Astrocyte (in vitro differentiated cells and primary cell): Measurements from ENCODE around the gene PRKCE. TPM values are rescaled to one million over a fixed set of nuclear protein-coding genes. Genes with fewer than 3 reads are reported as not detected.

Source experiments
- DNase-seq: peaks from one replicate; pipeline ENCODE4 v3.0.0-alpha.2; 2010; ENCODE audit warnings: low read depth
- FAIRE-seq: peaks from 2 replicates; lab custom pipeline; 2011; peaks lifted over from hg19 to GRCh38; lab: Jason Lieb, UNC
- H2AFZ ChIP-seq: 2 replicates; pipeline ENCODE4 v1.6.0; 2012; ENCODE audit warnings: low read depth, low read length, inconsistent platforms
- H3K27ac ChIP-seq: 2 replicates; pipeline ENCODE4 v1.5.1; 2011; ENCODE audit warnings: low read depth, low read length, inconsistent platforms
- H3K27me3 ChIP-seq: 2 replicates; pipeline ENCODE4 v1.6.0; 2011; ENCODE audit warnings: low read length, inconsistent platforms; ENCODE audit not compliant: insufficient read depth
- H3K36me3 ChIP-seq: 2 replicates; pipeline ENCODE4 v1.5.1; 2011; ENCODE audit warnings: low read length, inconsistent platforms; ENCODE audit not compliant: insufficient read depth
- H3K4me1 ChIP-seq: 2 replicates; pipeline ENCODE4 v1.5.1; 2011; ENCODE audit warnings: low read length, inconsistent platforms; ENCODE audit not compliant: insufficient read depth
- H3K4me2 ChIP-seq: 2 replicates; pipeline ENCODE4 v1.6.0; 2012; ENCODE audit warnings: low read length, inconsistent platforms
- H3K4me3 ChIP-seq: 2 replicates; pipeline ENCODE4 v1.5.1; 2011; ENCODE audit warnings: low read depth, mild to moderate bottlenecking, low read length, inconsistent platforms; ENCODE audit not compliant: insufficient read depth
- H3K79me2 ChIP-seq: 2 replicates; pipeline ENCODE4 v1.6.0; 2012; ENCODE audit warnings: mild to moderate bottlenecking, low read length, inconsistent platforms; ENCODE audit not compliant: insufficient read depth
- H3K9ac ChIP-seq: 2 replicates; pipeline ENCODE4 v1.6.0; 2012; ENCODE audit warnings: mild to moderate bottlenecking, low read length, inconsistent platforms
- H3K9me3 ChIP-seq: 2 replicates; pipeline ENCODE4 v1.5.1; 2012; ENCODE audit warnings: low read depth, mild to moderate bottlenecking, low read length, inconsistent platforms; ENCODE audit not compliant: insufficient read depth
- H4K20me1 ChIP-seq: 2 replicates; pipeline ENCODE4 v1.6.0; 2012; ENCODE audit warnings: low read length, inconsistent platforms; ENCODE audit not compliant: insufficient read depth
- H3K27ac Mint-ChIP-seq: one replicate; pipeline ENCODE4 v1.8.0; 2021; ENCODE audit warnings: mild to moderate bottlenecking, mixed read lengths; ENCODE audit not compliant: unreplicated experiment
- H3K27me3 Mint-ChIP-seq: one replicate; pipeline ENCODE4 v1.8.0; 2021; ENCODE audit warnings: low read depth, mixed read lengths; ENCODE audit not compliant: unreplicated experiment
- H3K36me3 Mint-ChIP-seq: one replicate; pipeline ENCODE4 v1.8.0; 2021; ENCODE audit warnings: low read depth, mixed read lengths; ENCODE audit not compliant: unreplicated experiment
- H3K4me1 Mint-ChIP-seq: one replicate; pipeline ENCODE4 v1.8.0; 2021; ENCODE audit warnings: low read depth, mixed read lengths; ENCODE audit not compliant: unreplicated experiment
- H3K4me3 Mint-ChIP-seq: one replicate; pipeline ENCODE4 v1.8.0; 2021; ENCODE audit warnings: mild to moderate bottlenecking, moderate library complexity, mixed read lengths; ENCODE audit not compliant: unreplicated experiment
- H3K9me3 Mint-ChIP-seq: one replicate; pipeline ENCODE4 v1.8.0; 2021; ENCODE audit warnings: mild to moderate bottlenecking, mixed read lengths; ENCODE audit not compliant: unreplicated experiment
- EZH2 ChIP-seq: IDR thresholded peaks from 2 replicates; pipeline ENCODE4 v1.6.1; 2012; ENCODE audit warnings: mild to moderate bottlenecking, low read length, inconsistent platforms; ENCODE audit not compliant: insufficient read depth
- total RNA-seq: library from RNA; stranded (reverse); gene quantifications from 2 replicates; pipeline ENCODE4 v1.2.1, GENCODE V29; 2021
- TF ChIP-seq, protein P1 (sequence below): IDR thresholded peaks from 2 replicates; pipeline ENCODE4 v1.5.1; 2011; ENCODE audit warnings: low read depth, mild to moderate bottlenecking, inconsistent platforms, low read length, moderate library complexity; ENCODE audit not compliant: insufficient read depth

Gene PRKCE
- total RNA-seq, 1 donor from 2014 or later, result 12.8 TPM

DNA sequence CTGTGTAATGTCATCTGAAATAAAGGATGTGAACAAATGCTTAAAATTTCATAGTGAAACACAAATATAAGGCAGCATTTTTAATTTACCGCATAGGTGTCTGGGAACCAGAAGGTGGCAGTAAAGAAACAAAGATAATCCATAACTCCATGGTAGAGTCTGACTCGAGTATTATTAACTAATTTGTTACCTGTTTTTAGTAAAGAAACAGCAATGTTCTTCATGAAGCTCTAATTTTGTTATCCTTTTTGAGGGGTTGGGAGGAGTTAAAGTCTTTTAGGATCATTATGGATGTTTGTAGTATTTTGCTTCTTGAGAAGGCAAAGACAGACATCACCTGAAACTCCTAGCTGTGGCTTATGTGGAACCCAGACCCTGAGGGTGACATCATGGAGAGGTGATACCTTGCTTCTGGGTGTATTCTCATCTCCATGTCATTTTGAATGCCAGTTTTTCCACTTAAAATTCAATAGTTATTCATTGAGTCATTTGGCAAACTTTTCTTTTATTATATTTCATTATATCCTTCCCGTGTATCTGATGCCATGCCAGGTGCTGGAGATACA, 359.5 kb downstream of the PRKCE start:
- DNase-seq, result no peak
- Histone ChIP-seq H3K79me2 (no peaks in the 10 kb centered on the region), H4K20me1 (no peaks in the 10 kb centered on the region), H3K4me2 (no peak overlapping the region), H3K4me3 (no peak overlapping the region), H3K36me3 (no peaks in the 10 kb centered on the region), H3K9me3 (no peaks in the 10 kb centered on the region), H3K27me3 (no peaks in the 10 kb centered on the region), H3K9ac (no peak overlapping the region), H3K4me1 (peaks cover 19% of the 10 kb centered on the region), H3K27ac (no peak overlapping the region), H2AFZ (no peak overlapping the region)
- peaks cover 11% of the 10 kb centered on the region for H3K36me3 Mint-ChIP-seq
- peaks cover 4% of the 10 kb centered on the region for H3K27me3 Mint-ChIP-seq
- TF ChIP-seq EZH2, result no peak
- TF ChIP-seq, protein P1, sequence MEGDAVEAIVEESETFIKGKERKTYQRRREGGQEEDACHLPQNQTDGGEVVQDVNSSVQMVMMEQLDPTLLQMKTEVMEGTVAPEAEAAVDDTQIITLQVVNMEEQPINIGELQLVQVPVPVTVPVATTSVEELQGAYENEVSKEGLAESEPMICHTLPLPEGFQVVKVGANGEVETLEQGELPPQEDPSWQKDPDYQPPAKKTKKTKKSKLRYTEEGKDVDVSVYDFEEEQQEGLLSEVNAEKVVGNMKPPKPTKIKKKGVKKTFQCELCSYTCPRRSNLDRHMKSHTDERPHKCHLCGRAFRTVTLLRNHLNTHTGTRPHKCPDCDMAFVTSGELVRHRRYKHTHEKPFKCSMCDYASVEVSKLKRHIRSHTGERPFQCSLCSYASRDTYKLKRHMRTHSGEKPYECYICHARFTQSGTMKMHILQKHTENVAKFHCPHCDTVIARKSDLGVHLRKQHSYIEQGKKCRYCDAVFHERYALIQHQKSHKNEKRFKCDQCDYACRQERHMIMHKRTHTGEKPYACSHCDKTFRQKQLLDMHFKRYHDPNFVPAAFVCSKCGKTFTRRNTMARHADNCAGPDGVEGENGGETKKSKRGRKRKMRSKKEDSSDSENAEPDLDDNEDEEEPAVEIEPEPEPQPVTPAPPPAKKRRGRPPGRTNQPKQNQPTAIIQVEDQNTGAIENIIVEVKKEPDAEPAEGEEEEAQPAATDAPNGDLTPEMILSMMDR, result peak; percentile 82
- no peak overlapping the region for H3K4me3 Mint-ChIP-seq
- H3K4me1 Mint-ChIP-seq, result peaks cover 28% of the 10 kb centered on the region
- no peaks in the 10 kb centered on the region for H3K9me3 Mint-ChIP-seq
- no peak overlapping the region for H3K27ac Mint-ChIP-seq
- FAIRE-seq, result peak; percentile 65

DNA sequence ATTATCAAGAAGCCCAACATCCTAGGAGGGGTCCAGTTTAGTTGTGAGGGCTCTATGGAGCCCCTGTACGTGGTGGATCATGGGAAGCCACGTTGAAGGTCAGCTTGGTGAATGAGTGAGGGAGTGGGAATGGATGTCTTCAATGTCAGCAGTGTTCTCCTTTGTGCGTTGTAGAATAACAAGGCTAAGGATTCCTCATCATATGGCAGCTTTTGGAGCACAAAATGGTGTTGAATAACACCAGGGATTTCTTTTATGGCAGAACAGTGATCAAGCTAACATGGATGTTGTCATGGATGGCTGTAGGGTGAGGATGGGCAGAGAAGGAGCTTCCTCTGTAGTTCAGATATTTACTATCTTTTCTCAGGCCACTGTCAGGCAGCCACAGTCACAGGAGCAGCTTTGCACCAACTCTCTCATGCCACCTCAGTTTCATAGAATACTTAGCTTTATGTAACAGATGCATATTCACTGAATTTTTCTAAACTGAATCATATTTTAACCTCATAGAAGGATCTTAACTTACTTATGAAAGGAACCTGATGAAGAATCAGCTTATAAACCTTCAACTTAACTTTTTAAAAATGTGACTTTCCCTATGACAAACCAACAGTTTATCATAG, 361.3 kb downstream of the PRKCE start:
- Histone ChIP-seq H3K4me2 (no peak overlapping the region), H3K27ac (no peak overlapping the region), H2AFZ (no peak overlapping the region), H3K36me3 (no peaks in the 10 kb centered on the region), H3K9ac (no peak overlapping the region), H3K4me3 (no peak overlapping the region), H3K79me2 (no peaks in the 10 kb centered on the region), H4K20me1 (no peaks in the 10 kb centered on the region), H3K9me3 (no peaks in the 10 kb centered on the region), H3K27me3 (no peaks in the 10 kb centered on the region), H3K4me1 (peaks cover 19% of the 10 kb centered on the region)
- Mint-ChIP-seq H3K36me3 (peaks cover under 1% of the 10 kb centered on the region), H3K27me3 (no peaks in the 10 kb centered on the region), H3K4me1 (peaks cover 35% of the 10 kb centered on the region), H3K4me3 (no peak overlapping the region), H3K9me3 (no peaks in the 10 kb centered on the region), H3K27ac (no peak overlapping the region)
- no peak for FAIRE-seq
- TF ChIP-seq EZH2, result no peak
- TF ChIP-seq, protein P1, result no peak
- DNase-seq, result no peak

DNA sequence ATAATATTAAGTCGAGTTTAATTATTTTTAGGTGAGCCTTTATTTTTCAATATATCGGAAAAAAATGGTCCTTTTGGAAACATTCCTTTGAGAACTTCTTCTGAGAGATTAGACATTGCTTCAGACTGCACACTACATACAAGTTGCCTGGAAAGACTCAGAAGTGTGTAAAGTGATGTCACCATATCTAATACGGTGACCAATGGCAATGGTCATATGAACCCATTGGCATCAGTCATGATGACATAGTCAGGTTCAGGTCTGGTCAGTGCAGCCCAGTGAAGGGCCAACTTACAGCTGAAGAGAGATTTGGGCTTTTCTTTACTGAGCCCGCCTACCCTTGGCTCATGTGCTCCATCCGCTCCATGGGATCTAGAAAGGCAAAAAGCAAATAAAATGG, 362.3 kb downstream of the PRKCE start:
- no peaks in the 10 kb centered on the region for H3K36me3 Mint-ChIP-seq
- Histone ChIP-seq H3K4me2 (no peak overlapping the region), H3K79me2 (no peaks in the 10 kb centered on the region), H3K36me3 (no peaks in the 10 kb centered on the region), H3K4me1 (peaks cover 12% of the 10 kb centered on the region), H3K9me3 (no peaks in the 10 kb centered on the region), H3K9ac (no peak overlapping the region), H3K27ac (no peak overlapping the region), H4K20me1 (no peaks in the 10 kb centered on the region), H3K27me3 (no peaks in the 10 kb centered on the region), H3K4me3 (no peak overlapping the region), H2AFZ (no peak overlapping the region)
- no peaks in the 10 kb centered on the region for H3K27me3 Mint-ChIP-seq
- no peak for TF ChIP-seq EZH2
- TF ChIP-seq, protein P1, result no peak
- peaks cover 26% of the 10 kb centered on the region for H3K4me1 Mint-ChIP-seq
- DNase-seq (no peak), FAIRE-seq (no peak)
- H3K4me3 Mint-ChIP-seq, result no peak overlapping the region
- H3K27ac Mint-ChIP-seq, result no peak overlapping the region
- H3K9me3 Mint-ChIP-seq, result no peaks in the 10 kb centered on the region
